Neural cell (in vitro differentiated cells): ENCODE data around the gene WDR12.

ENCODE experiments used
- CTCF ChIP-seq: fragments of 450-650 bp; IDR thresholded peaks from 2 replicates; pipeline ENCODE4 v1.5.1; 2014; ENCODE audit warnings: antibody characterized with exemption, mild to moderate bottlenecking, moderate library complexity; ENCODE audit not compliant: poor library complexity, severe bottlenecking
- POLR2AphosphoS5 ChIP-seq: IDR thresholded peaks from 2 replicates; pipeline ENCODE4 v1.6.1; 2012

- TF ChIP-seq CTCF, result no peak
- no peak for TF ChIP-seq POLR2AphosphoS5
Observed at GRCh38 chr2:202824901-202825300, 86.6 kb downstream of the WDR12 start.
